Glutamatergic neuron (in vitro differentiated cells): Measurements from ENCODE around the gene ARL14. TPM values are rescaled to one million over a fixed set of nuclear protein-coding genes. Genes with fewer than 3 reads are reported as not detected.

ENCODE experiments used
- DNase-seq: peaks from one replicate; pipeline ENCODE4 v3.0.0; 2022
- H3K27ac Mint-ChIP-seq: one replicate; pipeline ENCODE4 v1.8.0; 2020; ENCODE audit warnings: mild to moderate bottlenecking, mixed read lengths, inconsistent platforms; ENCODE audit not compliant: unreplicated experiment
- H3K27me3 Mint-ChIP-seq: one replicate; pipeline ENCODE4 v1.8.0; 2020; ENCODE audit warnings: mild to moderate bottlenecking, moderate library complexity, mixed read lengths, inconsistent platforms; ENCODE audit not compliant: unreplicated experiment
- H3K36me3 Mint-ChIP-seq: one replicate; pipeline ENCODE4 v1.8.0; 2020; ENCODE audit warnings: mild to moderate bottlenecking, mixed read lengths, inconsistent platforms; ENCODE audit not compliant: unreplicated experiment
- H3K4me1 Mint-ChIP-seq: one replicate; pipeline ENCODE4 v1.8.0; 2020; ENCODE audit warnings: mild to moderate bottlenecking, low read depth, mixed read lengths, inconsistent platforms; ENCODE audit not compliant: unreplicated experiment
- H3K4me3 Mint-ChIP-seq: one replicate; pipeline ENCODE4 v1.8.0; 2020; ENCODE audit warnings: mild to moderate bottlenecking, mixed read lengths, inconsistent platforms; ENCODE audit not compliant: unreplicated experiment
- H3K9me3 Mint-ChIP-seq: one replicate; pipeline ENCODE4 v1.8.0; 2020; ENCODE audit warnings: mild to moderate bottlenecking, moderate library complexity, mixed read lengths, inconsistent platforms; ENCODE audit not compliant: unreplicated experiment
- CTCF ChIP-seq: fragments of 200-600 bp; sonication (generic); IDR thresholded peaks from one replicate; pipeline ENCODE4 v1.5.0; 2021; ENCODE audit not compliant: partially characterized antibody, unreplicated experiment
- long read RNA-seq: library from polyadenylated mRNA; unstranded; transcript quantifications from one replicate; pipeline ENCODE4 v2.0.0, GENCODE V29; 2020; ENCODE audit not compliant: unreplicated experiment
- total RNA-seq: library from RNA; stranded (reverse); fragmentation: NEBNext Ultra II Directional; extraction: Animal tissue kit (Norgen Biotek cat#: 25700); gene quantifications from one replicate; pipeline ENCODE4 v1.2.1, GENCODE V29; 2021; ENCODE audit not compliant: unreplicated experiment

The ARL14 gene
- not detected for total RNA-seq
- long read RNA-seq, result 0 reads

GRCh38 chr3:160676547-160677303 is at the start of gene ARL14:
Gene ARL14, plus strand, starts transcription at chr3:160677160. Its CDS starts 187 bp downstream, at chr3:160677347.
- no peaks in the 10 kb centered on the region for H3K4me1 Mint-ChIP-seq
- no peak within 1 kb of the TSS for H3K27ac Mint-ChIP-seq
- no peak for DNase-seq
- peaks cover 1% of the 10 kb centered on the region for H3K27me3 Mint-ChIP-seq
- TF ChIP-seq CTCF, result no peak
- no peaks in the 10 kb centered on the region for H3K36me3 Mint-ChIP-seq
- no peaks in the 10 kb centered on the region for H3K9me3 Mint-ChIP-seq
- no peak within 1 kb of the TSS for H3K4me3 Mint-ChIP-seq

- H3K27ac Mint-ChIP-seq, result no peak overlapping the region
- no peak for TF ChIP-seq CTCF
- H3K9me3 Mint-ChIP-seq, result peaks cover 1% of the 10 kb centered on the region
- no peaks in the 10 kb centered on the region for H3K4me1 Mint-ChIP-seq
- no peaks in the 10 kb centered on the region for H3K36me3 Mint-ChIP-seq
- no peak for DNase-seq
- H3K4me3 Mint-ChIP-seq, result no peak overlapping the region
- H3K27me3 Mint-ChIP-seq, result peaks cover 2% of the 10 kb centered on the region
These were observed 47.5 kb upstream of the ARL14 start for GRCh38 chr3:160629491-160629890.

GRCh38 chr3:160633361-160634083 is 43.4 kb upstream of the ARL14 start:
- H3K9me3 Mint-ChIP-seq, result peaks cover 1% of the 10 kb centered on the region
- TF ChIP-seq CTCF, result no peak
- no peaks in the 10 kb centered on the region for H3K4me1 Mint-ChIP-seq
- no peak overlapping the region for H3K27ac Mint-ChIP-seq
- peaks cover 2% of the 10 kb centered on the region for H3K27me3 Mint-ChIP-seq
- DNase-seq, result no peak
- no peak overlapping the region for H3K4me3 Mint-ChIP-seq
- no peaks in the 10 kb centered on the region for H3K36me3 Mint-ChIP-seq

- peaks cover 2% of the 10 kb centered on the region for H3K27me3 Mint-ChIP-seq
- no peak overlapping the region for H3K4me3 Mint-ChIP-seq
- peaks cover 1% of the 10 kb centered on the region for H3K9me3 Mint-ChIP-seq
- H3K4me1 Mint-ChIP-seq, result no peaks in the 10 kb centered on the region
- no peaks in the 10 kb centered on the region for H3K36me3 Mint-ChIP-seq
- DNase-seq, result no peak
- TF ChIP-seq CTCF, result no peak
- no peak overlapping the region for H3K27ac Mint-ChIP-seq
These were observed 41.7 kb upstream of the ARL14 start for GRCh38 chr3:160635213-160635612.

- no peaks in the 10 kb centered on the region for H3K4me1 Mint-ChIP-seq
- no peaks in the 10 kb centered on the region for H3K36me3 Mint-ChIP-seq
- no peak overlapping the region for H3K27ac Mint-ChIP-seq
These were observed 39.9 kb upstream of the ARL14 start for GRCh38 chr3:160637086-160637485.

More at GRCh38 chr3:160637086-160637485, 39.9 kb upstream of the ARL14 start:
- DNase-seq, result no peak
- Mint-ChIP-seq H3K4me3 (no peak overlapping the region), H3K9me3 (no peaks in the 10 kb centered on the region), H3K27me3 (peaks cover 2% of the 10 kb centered on the region)
- no peak for TF ChIP-seq CTCF
